ENCODE results near the gene ELAVL1. TPM values are rescaled to one million over a fixed set of nuclear protein-coding genes. Genes with fewer than 3 reads are reported as not detected.

ELAVL1 gene
- total and polyA plus RNA-seq, 4 donors, result 15.0 to 72.8 (median 47.0) TPM

- 85 to 95% methylated on average over 32 of the region's 32 CpGs for WGBS, 2 donors
- no peaks in the 10 kb centered on the region for H3K27me3 ChIP-seq (ENCODE audit: control insufficient read depth in 3 of 3, insufficient read depth in 3 of 3, low read length in 2 of 3)
- H3K4me3 ChIP-seq, result no peak overlapping the region
- H3K36me3 ChIP-seq (ENCODE audit: control insufficient read depth in 4 of 4, insufficient read depth in 4 of 4, low read length in 4 of 4), result peaks cover 0 to 33% (median 12%) of the 10 kb centered on the region in 4 donors
- peaks cover 0 to 23% (median 9%) of the 10 kb centered on the region in 5 donors for H3K4me1 ChIP-seq (ENCODE audit: control insufficient read depth in 5 of 5, insufficient read depth in 5 of 5, low read length in 5 of 5)
- no peak for DNase-seq
- no peak for ATAC-seq (ENCODE audit: insufficient read depth, low FRiP score)
- H3K27ac ChIP-seq (ENCODE audit: low read depth in 1 of 2, low read length in 1 of 2), result no peak overlapping the region
- no peaks in the 10 kb centered on the region for H3K9me3 ChIP-seq (ENCODE audit: control insufficient read depth in 4 of 4, insufficient read depth in 3 of 4, low read length in 3 of 4)
- no peak for TF ChIP-seq CTCF (IDR thresholded peaks at IDR 0.05; ENCODE audit: control extremely low read depth, extremely low read depth)
- no peak overlapping the region for H3K9ac ChIP-seq (ENCODE audit: insufficient read depth in 1 of 2, low read length in 2 of 2)
Observed at GRCh38 chr19:7926727-7927604, 78.5 kb downstream of the ELAVL1 start.

DNA sequence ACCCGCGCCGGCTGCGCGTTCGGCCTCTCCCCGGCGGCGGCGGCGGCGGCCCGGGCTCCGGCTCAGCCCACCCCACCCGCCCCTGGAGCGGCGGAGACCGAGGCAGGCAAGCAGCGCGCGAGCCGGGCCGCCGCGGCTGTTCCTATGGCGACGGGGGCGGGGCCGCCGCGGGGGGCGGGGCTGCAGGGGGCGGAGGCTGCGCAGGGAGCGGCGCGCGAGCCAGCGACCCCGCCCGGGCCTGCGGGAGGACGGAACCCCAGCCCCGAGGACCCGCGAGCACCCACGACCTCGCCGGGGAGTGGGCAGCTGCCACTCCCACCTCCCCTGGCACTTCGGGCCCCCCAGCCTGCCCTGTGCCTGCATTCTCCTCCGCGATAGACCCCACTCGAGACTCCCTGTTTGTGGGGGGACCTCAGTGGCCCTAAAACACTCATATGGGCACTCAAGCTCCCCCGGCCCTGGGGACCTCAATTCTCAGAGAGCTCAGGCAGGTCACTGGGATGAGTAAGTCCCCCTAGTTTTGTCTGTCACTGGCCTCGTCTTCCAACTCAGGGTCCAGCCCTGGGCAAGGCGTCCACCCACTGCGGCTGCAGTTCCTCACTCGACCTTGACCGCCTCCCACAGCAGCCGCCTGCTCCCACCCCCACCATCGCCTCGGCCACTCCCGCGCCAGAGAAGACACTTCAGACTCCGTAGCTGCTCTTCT lies 79.3 kb downstream of the ELAVL1 start, which contains the start of gene CTXN1:
TSS of gene CTXN1 (minus strand) at position 115 of the 706 bp plus-strand sequence. CDS start 597 bp downstream, outside the sequence.
- H3K4me1 ChIP-seq (ENCODE audit: control insufficient read depth in 5 of 5, insufficient read depth in 5 of 5, low read length in 5 of 5), result peaks cover 0 to 28% (median 15%) of the 10 kb centered on the region in 5 donors
- no peak within 1 kb of the TSS for H3K27ac ChIP-seq (ENCODE audit: low read depth in 1 of 2, low read length in 1 of 2)
- 9 to 59% methylated on average over 16 to 65 of the region's 65 CpGs for WGBS, 2 donors
- DNase-seq, result peak; percentile 55 to 79 (median 70)
- H3K9me3 ChIP-seq (ENCODE audit: control insufficient read depth in 4 of 4, insufficient read depth in 3 of 4, low read length in 3 of 4), result no peaks in the 10 kb centered on the region
- no peak within 1 kb of the TSS for H3K4me3 ChIP-seq
- H3K9ac ChIP-seq (ENCODE audit: insufficient read depth in 1 of 2, low read length in 2 of 2), result no peak within 1 kb of the TSS
- no peak for TF ChIP-seq CTCF (IDR thresholded peaks at IDR 0.05; ENCODE audit: control extremely low read depth, extremely low read depth)
- peaks cover 0 to 26% (median 10%) of the 10 kb centered on the region in 4 donors for H3K36me3 ChIP-seq (ENCODE audit: control insufficient read depth in 4 of 4, insufficient read depth in 4 of 4, low read length in 4 of 4)
- ATAC-seq (ENCODE audit: insufficient read depth, low FRiP score), result no peak
- H3K27me3 ChIP-seq (ENCODE audit: control insufficient read depth in 3 of 3, insufficient read depth in 3 of 3, low read length in 2 of 3), result no peaks in the 10 kb centered on the region

GRCh38 chr19:7925171-7925851 lies 80.1 kb downstream of the ELAVL1 start:
- peaks cover 0 to 31% (median 17%) of the 10 kb centered on the region in 5 donors for H3K4me1 ChIP-seq (ENCODE audit: control insufficient read depth in 5 of 5, insufficient read depth in 5 of 5, low read length in 5 of 5)

More at GRCh38 chr19:7925171-7925851, 80.1 kb downstream of the ELAVL1 start:
- TF ChIP-seq CTCF (IDR thresholded peaks at IDR 0.05; ENCODE audit: control extremely low read depth, extremely low read depth), result peak; percentile 59
- no peak for ATAC-seq (ENCODE audit: insufficient read depth, low FRiP score)
- Histone ChIP-seq H3K9ac (ENCODE audit: insufficient read depth in 1 of 2, low read length in 2 of 2) (no peak overlapping the region), H3K36me3 (ENCODE audit: control insufficient read depth in 4 of 4, insufficient read depth in 4 of 4, low read length in 4 of 4) (peaks cover 0 to 20% (median 10%) of the 10 kb centered on the region in 4 donors), H3K4me3 (no peak overlapping the region), H3K9me3 (ENCODE audit: control insufficient read depth in 4 of 4, insufficient read depth in 3 of 4, low read length in 3 of 4) (no peaks in the 10 kb centered on the region), H3K27ac (ENCODE audit: low read depth in 1 of 2, low read length in 1 of 2) (no peak overlapping the region), H3K27me3 (ENCODE audit: control insufficient read depth in 3 of 3, insufficient read depth in 3 of 3, low read length in 2 of 3) (no peaks in the 10 kb centered on the region)
- WGBS, 2 donors, result 1% methylated on average over 47 to 97 of the region's 98 CpGs
- peak; percentile 74 to 88 (median 79) for DNase-seq

Measured in lung (tissue), 12 donors.